CD1c-positive myeloid dendritic cell (primary cell): ENCODE measurements around the gene ATF6.
"Not testable (repeated sequence)": the region's sequence is repeated elsewhere in the genome, so short reads cannot be mapped to it uniquely, and the experiment has no call there.

Experiments used
- DNase-seq: peaks from one replicate; pipeline ENCODE4 v3.0.0-alpha.2; 2016; ENCODE audit errors: extremely low spot score

ATF6 gene

DNA sequence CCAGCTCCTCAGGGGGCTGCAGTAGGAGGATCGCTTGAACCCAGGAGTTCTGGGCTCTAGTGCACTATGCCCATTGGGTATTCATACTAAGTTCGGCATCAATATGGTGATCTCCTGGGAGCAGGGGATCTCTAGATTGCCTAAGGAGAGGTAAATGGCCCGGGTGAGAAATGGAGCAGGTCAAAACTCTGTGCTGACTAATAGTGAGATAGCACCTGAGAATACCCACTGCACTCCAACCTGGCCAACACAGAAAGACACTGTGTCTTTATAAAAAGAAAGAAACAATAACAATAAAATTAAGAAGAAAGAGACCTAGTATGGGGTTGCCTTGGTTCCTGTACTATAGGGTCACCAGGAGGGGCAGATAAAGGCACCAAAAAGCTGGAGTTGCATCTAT lies 30.3 kb upstream of the ATF6 start:
- DNase-seq, result no peak

DNA sequence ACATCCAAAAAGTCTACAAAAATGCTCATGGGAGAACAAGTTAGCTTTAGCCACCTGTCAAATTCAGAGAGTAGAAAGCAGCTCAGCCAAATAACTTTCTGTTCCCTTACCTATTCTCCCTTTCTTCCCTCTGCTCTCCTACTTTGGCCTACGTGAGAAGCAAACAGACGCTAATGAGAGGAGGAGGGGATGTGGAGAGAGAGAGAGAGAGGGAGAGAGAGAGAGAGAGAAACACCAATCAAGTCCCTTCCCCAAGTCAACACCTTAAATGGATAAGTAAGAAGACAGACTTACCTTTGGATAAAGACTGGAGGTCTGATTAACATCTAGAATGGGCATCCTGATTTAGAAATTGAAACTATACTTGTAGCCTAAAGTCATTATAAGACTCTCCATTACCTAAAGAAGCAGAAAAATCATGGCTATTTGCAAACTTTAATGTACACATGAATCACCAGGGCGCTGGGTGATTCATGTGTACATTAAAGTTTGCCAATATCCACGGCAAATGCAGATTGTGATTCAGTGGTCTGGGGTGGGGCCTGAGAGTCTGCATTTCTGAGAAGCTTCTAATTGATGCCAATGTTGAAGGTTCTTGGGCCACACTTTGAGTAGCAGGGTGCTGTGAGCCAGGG lies 29.7 kb upstream of the ATF6 start:
- peak; percentile 32 for DNase-seq

DNA sequence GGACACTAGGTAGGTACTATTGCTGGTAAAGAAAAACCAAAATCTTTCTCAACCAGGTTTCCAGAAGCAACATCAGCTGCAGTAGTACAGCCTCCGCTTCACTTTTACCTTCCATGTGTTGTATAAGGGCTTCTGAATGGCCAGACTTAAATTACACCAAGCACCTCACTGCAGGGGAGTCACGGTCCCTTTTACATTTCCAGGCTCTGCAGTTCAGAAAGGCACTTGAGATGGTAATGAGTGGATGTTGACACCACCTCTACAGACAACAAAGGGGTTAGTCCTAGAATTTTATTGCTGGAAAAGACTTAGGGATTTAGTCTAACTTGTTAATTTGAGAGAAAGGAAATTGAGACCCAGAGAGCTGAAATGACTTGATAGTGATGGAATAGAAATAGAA lies 28.5 kb upstream of the ATF6 start:
- no peak for DNase-seq

DNA sequence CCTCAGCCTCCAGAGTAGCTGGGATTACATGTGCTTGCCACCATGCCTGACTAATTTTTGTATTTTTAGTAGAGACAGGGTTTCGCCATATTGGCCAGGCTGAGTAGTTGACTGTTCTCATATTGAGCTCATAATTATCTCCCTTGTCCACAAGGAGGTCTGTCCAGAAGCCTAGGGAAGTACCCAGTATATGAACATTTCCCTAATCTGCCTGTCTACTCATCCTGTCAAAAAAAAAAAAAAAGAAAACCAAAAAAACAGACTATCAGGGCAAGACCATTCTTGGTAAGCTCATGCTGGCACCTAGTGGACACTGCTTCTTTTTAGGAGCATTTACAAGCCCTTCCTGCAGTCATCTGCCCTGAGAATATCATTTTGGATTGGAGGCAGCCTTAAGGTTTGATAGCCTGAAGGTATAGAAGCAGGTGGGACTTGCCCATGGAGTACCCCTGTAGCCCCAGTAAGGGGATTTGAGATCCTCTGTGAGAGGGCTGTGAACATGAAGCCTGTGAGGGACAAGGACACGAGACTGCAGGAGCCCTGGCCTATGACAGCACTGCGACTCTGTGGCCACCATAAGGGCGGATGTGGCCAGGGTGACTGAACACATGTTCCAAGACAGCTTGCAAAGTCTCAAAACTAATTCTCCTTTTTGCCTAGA lies 27.4 kb upstream of the ATF6 start:
- DNase-seq, result peak; percentile 86

DNA sequence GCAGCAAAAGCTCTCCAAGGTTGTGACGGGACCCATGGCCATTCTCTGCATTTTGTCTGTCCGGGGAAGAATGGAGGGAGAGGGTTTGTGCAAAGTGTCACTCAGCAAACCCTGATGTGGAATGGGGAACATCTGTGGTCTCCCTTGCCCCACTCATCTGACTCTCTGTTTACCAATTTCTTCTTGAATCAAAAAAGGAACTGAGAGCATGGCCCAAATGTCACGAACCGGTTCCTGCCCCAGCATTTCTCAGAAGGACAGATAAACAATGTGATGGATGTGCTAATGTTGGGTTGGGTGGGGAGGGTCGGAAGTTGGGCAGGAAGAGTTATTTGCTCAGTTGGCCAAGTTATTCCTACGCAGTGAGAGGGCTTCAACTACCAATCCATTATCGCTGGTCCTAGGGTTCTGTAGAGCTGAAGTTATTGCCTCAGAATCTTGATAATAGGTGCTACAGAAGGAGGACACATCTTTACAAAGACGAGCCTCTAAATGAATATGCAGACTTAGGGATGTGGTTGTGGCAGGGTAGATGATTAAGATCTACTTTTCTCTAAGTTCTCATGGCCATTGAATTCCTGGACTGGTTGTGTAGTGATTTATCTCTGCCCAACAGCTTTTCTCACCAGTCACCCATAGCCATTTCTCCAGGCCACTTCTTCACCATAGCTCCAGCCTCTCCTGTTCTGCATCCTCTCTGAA lies 26.1 kb upstream of the ATF6 start:
- DNase-seq, result peak; percentile 92

DNA sequence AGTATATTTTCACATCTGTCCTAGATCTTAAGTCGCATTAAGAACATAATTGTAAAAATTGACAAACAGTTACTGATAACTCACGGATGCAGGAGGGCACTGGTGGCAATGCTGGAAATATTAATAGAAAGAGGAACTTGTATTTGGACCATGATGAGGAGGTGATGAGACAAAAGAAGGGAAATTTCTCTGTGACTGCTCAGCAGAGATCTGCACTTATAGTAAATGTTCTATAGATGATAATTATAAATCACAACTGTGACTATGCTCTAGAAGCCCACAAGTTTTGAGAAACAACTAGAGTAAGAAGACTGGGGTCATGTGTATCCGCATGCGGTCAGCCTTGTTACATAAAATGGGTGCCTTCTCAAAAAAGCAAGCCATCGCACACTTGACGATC lies 25.2 kb upstream of the ATF6 start:
- DNase-seq, result peak; percentile 56

DNA sequence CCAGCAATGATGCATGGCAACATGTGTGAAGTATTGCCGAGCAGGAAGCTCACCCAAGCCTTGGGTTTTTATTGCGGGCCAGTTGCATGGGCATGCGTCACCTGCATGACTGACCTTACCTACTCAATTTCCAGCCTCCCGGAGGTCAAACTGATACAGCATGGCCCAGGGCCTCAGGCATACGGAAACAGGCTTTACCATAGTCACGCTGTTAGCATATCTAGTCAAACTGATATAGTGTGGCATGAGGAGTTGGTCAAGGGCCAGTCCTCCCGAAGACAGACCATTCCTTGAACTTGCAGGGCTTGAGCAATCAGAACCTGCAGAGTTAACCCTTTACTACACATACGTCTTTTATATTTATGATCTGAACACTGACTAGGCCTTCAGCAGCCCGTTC lies 22.9 kb upstream of the ATF6 start:
- DNase-seq, result no peak

DNA sequence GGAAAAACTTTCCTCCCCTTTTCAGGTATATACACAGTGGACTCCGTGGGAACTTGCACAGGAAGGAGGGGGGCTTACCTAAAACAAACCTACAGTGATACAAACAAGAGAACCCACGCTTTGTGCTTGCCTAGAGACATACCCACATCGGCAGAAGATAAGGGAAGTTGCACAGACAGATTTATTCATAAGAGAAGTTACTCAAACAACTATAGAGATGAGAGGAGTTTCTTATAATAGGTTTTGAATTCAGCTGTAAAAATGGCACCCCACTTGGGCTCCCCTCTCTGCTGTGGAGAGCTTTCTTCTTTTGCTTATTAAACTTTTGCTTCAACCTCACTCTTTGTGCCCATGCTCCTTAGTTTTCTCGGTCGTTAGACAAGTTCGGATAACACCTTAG lies 18.3 kb upstream of the ATF6 start:
- DNase-seq, result peak; percentile 72

DNA sequence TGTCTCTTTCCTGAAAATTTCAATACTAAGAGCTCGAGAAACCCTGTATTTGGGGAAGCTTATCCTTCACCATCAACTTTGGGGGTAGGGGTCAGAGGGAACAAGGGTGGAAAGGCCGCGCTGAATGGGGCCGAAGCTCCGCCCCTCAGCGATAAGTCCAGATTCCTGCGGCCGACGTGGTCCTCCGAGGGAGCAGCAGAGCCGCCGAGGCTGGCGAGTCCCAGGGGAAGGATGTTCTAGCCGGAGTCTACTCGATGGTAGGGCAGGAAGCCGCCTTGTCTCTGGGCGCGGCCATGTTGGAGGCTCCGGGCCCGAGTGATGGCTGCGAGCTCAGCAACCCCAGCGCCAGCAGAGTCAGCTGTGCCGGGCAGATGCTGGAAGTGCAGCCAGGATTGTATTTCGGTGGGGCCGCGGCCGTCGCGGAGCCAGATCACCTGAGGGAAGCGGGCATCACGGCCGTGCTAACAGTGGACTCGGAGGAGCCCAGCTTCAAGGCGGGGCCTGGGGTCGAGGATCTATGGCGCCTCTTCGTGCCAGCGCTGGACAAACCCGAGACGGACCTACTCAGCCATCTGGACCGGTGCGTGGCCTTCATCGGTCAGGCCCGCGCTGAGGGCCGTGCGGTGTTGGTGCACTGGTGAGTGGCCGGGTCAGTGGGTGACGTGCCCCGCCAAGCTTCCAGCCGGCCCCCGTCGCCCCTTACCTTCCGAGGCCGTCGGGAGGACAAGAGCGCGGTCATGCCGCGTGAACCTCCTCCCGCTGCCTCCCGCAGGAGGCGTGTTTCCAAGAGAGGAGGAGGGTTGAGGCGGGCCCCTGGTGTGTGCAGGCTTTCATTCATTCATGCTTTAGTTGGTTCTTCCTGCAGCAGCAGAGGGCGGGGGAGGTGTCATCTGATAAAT lies 16.4 kb upstream of the ATF6 start, which contains the start of gene DUSP12:
Gene DUSP12 (plus strand): TSS at position 278 of the 899 bp plus-strand sequence. CDS start 16 bp downstream, at position 294.
- peak; percentile 89 for DNase-seq

DNA sequence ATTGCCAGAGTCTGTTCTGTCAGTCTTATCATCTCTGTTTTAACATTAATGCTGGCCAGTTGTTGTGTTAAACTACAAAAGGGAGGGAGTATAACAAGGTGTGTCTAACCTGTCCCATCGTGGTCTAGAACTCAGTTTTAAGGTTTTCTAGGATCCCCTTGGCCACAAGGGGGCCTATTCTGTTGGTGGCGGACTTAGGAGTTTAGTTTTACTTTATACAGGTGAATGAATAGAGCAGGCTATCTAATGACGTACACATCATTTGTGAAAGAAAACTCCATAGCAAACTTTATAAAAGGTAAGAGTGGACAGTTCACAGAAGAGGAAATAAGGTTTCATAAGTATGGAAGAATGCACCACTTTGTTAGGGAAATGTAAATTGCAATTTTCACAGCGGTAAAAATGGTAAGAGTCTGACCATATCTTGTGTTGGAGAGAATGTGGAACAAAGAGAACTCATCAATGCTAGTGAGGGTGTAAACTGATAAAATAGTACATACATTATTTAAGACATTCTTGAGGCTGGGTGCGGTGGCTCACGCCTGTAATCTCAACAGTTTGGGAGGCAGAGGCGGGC lies 2.5 kb upstream of the ATF6 start:
- DNase-seq, result peak; percentile 49

DNA sequence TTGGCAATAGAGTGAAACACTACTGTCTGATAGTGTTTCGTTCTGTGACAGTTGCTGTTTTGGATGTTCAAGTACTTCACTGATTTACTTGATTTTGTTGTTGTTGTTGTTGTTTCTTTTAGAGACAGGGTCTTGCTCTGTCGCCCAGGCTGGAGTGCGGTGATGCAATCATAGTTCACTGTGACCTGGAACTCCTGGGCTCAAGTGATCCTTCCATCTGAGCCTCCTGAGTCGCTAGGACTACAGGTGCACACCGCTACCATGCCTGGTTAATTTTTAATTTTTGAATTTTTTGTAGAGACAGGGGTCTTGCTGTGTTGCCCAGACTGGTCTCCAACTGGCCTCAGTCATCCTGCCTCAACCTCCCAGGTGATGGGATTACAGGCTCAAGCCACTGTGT lies 2.3 kb downstream of the ATF6 start:
- no peak for DNase-seq

DNA sequence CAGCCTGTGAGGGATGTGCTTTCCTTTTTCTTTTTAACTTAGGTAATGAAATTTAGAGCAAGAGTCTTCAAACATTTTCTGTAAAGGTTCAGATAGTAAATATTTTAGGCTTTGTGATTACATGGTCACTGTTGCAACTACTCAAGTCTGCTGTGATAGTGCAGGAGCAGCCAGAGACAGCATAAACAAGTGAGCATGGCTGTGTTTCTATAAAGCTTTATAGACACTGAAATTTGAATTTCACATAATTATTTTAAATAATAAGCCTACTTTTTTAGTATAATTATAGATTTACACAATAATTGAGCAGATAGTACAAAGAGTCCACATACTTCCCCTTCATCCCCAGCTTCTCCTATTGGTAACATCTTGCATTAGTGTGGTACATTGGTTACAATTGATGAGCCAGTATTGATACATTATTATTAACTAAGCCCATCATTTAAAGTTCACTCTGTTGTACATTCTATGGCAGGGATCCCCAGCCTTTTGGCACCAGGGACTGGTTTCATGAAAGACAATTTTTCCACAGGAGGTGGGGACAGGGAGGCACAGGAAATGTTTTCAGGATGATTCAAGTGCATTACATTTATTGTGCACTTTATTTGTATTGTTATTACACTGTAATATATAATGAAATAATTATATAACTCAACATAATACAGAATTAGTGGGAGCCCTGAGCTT lies 3.0 kb downstream of the ATF6 start:
- no peak for DNase-seq

DNA sequence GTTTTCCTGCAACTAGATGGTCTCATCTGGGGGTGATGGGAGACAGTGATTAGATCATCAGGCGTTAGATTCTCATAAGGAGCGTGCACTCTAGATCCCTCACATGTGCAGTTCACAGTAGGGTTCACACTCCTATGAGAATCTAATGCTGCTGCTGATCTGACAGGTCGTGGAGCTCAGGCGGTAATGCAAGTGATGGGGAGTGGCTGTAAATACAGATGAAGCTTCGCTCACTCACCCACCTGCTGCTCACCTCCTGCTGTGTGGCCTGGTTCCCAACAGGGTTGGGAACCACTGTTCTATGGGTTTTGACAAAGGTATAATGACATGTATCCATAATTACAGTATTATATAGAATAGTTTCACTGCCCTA lies 3.5 kb downstream of the ATF6 start:
- not testable (repeated sequence) for DNase-seq

DNA sequence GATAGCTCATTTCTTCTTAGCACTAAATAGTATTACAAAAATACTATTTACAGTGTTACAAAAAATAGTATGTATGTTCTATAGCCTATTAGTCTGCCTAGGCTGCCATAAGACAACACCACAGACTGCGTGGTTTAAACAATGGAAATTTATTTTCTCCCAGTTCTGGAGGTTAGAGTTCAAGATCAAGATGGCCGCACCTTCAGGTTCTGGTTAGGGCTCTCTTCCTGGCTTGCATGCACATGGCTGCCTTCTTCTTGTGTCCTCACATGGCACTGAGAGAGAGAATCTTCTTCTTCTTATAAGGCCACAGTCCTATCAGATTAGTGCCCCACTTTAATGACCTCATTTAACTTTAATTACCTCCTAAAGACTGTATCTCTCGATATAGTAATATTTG lies 4.1 kb downstream of the ATF6 start:
- DNase-seq, result no peak

DNA sequence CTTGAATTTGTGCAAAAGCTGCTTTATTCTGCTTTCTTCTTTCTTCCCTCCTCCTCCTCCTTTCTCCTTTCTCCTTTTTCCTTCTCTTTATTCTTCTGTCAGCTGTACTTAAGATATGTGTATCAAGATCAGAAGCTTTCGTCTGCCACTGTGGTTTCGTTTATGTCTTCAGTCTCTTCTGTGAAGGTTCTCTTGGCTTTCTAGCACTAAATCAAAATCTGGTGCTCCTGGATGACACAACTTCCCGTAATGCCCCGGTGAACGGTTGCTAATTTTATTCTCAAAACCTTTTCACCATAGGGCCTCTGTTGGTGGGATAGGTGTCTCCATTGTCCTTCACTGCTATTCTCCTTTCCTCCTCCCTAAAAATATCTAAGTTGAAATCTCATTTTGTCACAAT lies 5.0 kb downstream of the ATF6 start:
- DNase-seq, result no peak

DNA sequence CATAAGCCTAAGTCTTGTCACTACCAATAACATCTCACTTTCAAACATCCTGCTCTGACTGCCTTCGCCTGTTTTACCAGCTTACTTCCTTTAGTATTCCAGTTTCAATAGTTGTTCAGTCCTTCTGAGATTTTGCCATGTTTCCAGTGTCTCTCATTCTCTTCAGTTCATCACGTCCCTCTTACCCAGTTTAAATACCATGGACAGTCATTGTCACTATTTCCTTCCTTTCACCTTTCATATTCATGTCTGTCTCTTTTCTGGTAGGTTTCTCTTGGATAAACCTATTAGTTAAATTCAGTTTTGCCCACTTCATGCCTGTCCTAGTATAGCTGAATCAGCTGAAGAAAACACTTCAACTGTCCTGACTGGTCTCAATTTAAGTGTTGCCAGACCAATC lies 5.9 kb downstream of the ATF6 start:
- no peak for DNase-seq

DNA sequence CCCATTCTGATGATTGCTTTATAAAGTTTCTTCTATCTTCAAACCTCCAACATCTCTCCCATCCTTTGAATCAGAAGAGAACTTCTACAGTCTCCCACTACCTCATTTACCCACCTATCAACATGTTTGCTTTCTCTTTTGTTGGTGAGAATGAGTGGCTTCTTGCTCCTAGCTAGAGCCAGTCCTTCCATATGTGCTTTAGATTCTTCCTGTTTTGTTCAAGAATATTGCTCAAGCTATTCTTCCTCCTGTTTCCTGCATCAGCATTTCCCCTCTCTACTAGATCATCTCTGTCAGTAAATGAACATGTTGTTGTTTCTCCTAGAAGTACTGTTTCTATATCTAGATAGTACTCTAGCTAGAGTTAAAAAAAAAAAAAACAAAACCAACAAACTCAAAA lies 6.3 kb downstream of the ATF6 start:
- peak; percentile 66 for DNase-seq

DNA sequence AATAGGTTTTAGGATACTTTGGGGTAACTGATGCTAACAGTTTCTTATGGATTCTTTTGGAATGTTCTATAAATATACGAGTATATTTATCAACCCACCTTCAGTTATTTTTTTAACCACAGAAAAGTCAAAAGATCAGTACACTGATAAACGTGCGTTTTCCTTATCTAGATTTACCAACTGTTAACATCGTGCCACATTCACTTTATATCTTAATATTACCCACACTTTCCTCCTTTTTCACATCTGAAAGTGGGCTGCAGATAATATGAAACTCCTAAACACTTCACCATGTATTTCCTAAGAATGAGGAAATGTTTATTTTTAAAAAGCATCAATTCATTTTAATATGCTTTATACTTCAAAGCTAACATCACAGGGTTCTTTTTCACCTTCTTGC lies 7.7 kb downstream of the ATF6 start:
- no peak for DNase-seq

DNA sequence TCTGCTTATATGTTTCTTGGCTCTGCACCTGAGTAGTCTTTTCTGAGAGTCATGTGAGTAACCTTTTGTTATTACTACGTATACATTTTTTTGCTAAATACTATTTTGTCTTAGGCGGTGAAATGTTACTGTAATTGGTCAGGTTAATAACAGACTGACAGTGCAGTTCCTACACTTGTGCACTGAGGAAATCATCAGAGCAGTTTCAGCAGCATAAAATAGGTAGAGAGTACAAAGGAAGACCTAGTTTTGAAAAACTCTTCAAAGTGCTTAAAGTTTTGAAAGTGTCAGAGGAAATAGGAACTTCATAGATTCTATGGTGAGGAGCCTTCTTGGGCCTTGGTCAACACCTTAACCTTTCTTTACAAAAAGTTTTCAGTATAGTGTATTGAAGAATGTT lies 11.1 kb downstream of the ATF6 start:
- no peak for DNase-seq

DNA sequence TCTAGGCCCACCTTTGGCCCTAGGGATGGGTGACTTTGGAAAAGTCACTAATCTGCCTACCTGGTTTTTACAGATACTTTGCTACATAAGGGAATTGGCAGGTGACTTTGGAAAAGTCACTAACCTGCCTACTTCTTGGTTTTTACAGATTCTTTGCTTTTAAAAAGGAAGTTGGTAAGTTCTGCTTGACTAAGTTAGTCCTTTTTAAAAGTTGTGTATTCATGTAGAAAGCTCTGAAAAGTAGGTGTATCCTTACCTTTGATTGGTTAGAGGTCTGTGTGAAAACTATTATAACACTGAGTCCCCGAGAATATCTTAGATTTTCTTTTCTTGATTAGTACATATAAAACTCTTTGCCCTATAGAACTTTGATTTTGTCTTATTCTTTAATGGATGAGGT lies 12.4 kb downstream of the ATF6 start:
- DNase-seq, result no peak

DNA sequence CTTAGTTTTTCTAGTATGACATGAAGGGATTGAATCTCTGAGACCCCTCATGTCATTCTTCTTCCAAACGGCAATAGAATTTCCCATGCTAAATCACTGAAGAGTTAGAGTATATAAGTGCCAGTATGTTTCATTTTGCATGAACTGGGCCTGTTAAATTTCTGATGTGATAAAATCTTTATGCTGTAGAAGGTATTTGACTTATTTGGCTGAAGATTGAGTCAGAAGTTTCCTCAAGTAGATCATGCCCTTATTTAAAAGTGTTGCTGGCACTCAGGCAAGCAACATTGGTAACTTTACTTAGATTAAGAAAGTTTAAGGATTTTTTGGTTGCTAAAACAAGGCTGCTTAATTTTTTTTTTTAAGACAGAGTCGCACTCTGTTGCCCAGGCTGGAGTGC lies 13.3 kb downstream of the ATF6 start:
- DNase-seq, result no peak
